Spleen (tissue), 7 donors: ENCODE data around the gene HSPB1.

Source experiments
- POLR2A ChIP-seq, 3 donors: fragments of 450-650 bp; IDR thresholded peaks; one replicate each; pipeline ENCODE4 v1.5.1; 2017; ENCODE audit warnings: antibody characterized with exemption in 3 of 3, mild to moderate bottlenecking in 1 of 3
- TF ChIP-seq, protein P1 (sequence below), 11 experiments: fragments of 200-600 bp in 7 of 11; fragments of 450-650 bp in 4 of 11; sonication (generic) in 4 of 11; IDR thresholded peaks in 8 of 11; conservative IDR thresholded peaks in 3 of 11; 1 replicate in 7 of 11; 2 replicates in 4 of 11; pipeline versions ENCODE4 v1.4.0 to v1.8.0; 2016 to 2021; ENCODE audit warnings: antibody characterized with exemption in 11 of 11, inconsistent platforms in 4 of 11, mild to moderate bottlenecking in 1 of 11
- donor health status: DM: no; HTN: no; CAD: no; lungs with moderate emphysema.
- donor health status: DM: no; HTN: no; CAD: no.
- donor health status: DM: no; HTN: no; CAD: no.

DNA sequence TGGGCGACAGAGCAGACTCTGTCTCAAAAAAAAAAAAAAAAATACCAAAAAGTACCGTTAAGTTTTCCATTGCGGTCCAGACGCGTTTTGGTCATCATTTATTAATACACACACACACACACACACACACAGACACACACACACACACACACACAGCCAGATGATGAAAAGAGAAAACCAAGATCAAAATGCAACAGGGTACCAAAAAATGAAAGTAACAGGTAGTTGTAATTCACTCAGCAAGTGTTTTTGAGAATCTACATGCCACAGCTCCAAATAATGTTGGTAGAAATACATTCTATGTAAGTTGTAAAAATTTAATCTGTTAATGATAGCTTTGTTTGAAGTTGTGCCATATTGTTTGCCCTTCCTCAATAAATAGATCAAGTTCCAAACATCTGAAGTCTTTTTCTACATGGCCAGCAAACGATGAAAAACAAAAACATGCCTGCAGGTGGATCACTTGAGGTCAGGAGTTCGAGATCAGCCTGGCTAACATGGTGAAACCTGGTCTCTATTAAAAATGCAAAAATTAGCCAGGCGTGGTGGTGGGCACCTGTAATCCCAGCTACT, 46.9 kb downstream of the HSPB1 start:
- no peak for TF ChIP-seq POLR2A (IDR thresholded peaks at IDR 0.05)
- TF ChIP-seq, protein P1, sequence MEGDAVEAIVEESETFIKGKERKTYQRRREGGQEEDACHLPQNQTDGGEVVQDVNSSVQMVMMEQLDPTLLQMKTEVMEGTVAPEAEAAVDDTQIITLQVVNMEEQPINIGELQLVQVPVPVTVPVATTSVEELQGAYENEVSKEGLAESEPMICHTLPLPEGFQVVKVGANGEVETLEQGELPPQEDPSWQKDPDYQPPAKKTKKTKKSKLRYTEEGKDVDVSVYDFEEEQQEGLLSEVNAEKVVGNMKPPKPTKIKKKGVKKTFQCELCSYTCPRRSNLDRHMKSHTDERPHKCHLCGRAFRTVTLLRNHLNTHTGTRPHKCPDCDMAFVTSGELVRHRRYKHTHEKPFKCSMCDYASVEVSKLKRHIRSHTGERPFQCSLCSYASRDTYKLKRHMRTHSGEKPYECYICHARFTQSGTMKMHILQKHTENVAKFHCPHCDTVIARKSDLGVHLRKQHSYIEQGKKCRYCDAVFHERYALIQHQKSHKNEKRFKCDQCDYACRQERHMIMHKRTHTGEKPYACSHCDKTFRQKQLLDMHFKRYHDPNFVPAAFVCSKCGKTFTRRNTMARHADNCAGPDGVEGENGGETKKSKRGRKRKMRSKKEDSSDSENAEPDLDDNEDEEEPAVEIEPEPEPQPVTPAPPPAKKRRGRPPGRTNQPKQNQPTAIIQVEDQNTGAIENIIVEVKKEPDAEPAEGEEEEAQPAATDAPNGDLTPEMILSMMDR (IDR thresholded peaks at IDR 0.05 in 8 of 11, conservative IDR thresholded peaks at IDR 0.05 in 3 of 11): no peak
